Dendritic cell treated with granulocyte-macrophage colony-stimulating factor and Interleukin-4, amounts not matched to agents 40 ng/mL and 50 ng/mL, for 4 days (primary cell): ENCODE results near the gene GABRB3.

Experiments used
- H3K27ac Mint-ChIP-seq: one replicate; pipeline ENCODE4 v1.8.0; 2022; ENCODE audit warnings: mild to moderate bottlenecking, mixed read lengths
- H3K27me3 Mint-ChIP-seq: one replicate; pipeline ENCODE4 v1.8.0; 2022; ENCODE audit warnings: mild to moderate bottlenecking, mixed read lengths
- H3K36me3 Mint-ChIP-seq: one replicate; pipeline ENCODE4 v1.8.0; 2022; ENCODE audit warnings: low read depth, mixed read lengths
- H3K4me1 Mint-ChIP-seq: one replicate; pipeline ENCODE4 v1.8.0; 2022; ENCODE audit warnings: low read depth, mixed read lengths
- H3K4me3 Mint-ChIP-seq: one replicate; pipeline ENCODE4 v1.8.0; 2022; ENCODE audit warnings: mild to moderate bottlenecking, moderate library complexity, mixed read lengths
- H3K9me3 Mint-ChIP-seq: one replicate; pipeline ENCODE4 v1.8.0; 2022; ENCODE audit warnings: mixed read lengths
- intact Hi-C: fragments of 100-400 bp; cut with micrococcal nuclease; formaldehyde crosslinking; loops from one replicate; pipeline ENCODE4 v1.15.0; 2022

Gene GABRB3

GRCh38 chr15:26772154-26773066 lies at the start of gene GABRB3:
Gene GABRB3 (minus strand): TSS chr15:26773066.
- H3K36me3 Mint-ChIP-seq, result no peaks in the 10 kb centered on the region
- no peaks in the 10 kb centered on the region for H3K4me1 Mint-ChIP-seq
- no peaks in the 10 kb centered on the region for H3K9me3 Mint-ChIP-seq
- intact Hi-C loops, result no loop called here
- H3K4me3 Mint-ChIP-seq, result no peak within 1 kb of the TSS
- H3K27me3 Mint-ChIP-seq, result peaks cover 43% of the 10 kb centered on the region
- no peak within 1 kb of the TSS for H3K27ac Mint-ChIP-seq

- Mint-ChIP-seq H3K9me3 (peaks cover 10% of the 10 kb centered on the region), H3K4me1 (no peaks in the 10 kb centered on the region), H3K36me3 (no peaks in the 10 kb centered on the region), H3K4me3 (no peak overlapping the region), H3K27me3 (no peaks in the 10 kb centered on the region), H3K27ac (no peak overlapping the region)
- intact Hi-C loops, result no loop called here
Observed at GRCh38 chr15:26807517-26808427, 34.9 kb upstream of the GABRB3 start.

DNA sequence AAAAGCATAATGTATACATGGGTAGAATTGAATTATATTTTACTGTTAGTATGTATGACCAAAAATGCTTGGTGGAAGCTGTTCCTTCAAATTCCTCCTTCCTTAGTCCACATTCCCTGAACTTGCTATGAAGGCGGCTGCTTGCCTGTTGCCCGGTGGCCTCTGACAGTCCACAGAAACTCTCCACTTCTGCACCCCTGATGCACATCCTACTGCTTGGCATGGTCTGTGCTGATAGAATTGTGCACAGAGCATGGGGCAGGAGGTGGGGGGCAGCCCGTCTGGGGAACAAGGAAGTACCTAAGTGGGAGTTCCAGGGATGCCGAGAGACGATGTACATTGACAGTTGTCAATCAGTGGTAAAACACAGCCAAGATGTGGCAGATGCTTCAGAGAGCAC lies 33.7 kb upstream of the GABRB3 start:
- H3K9me3 Mint-ChIP-seq, result no peaks in the 10 kb centered on the region
- no peak overlapping the region for H3K27ac Mint-ChIP-seq
- H3K4me1 Mint-ChIP-seq, result no peaks in the 10 kb centered on the region
- H3K27me3 Mint-ChIP-seq, result no peaks in the 10 kb centered on the region
- H3K36me3 Mint-ChIP-seq, result no peaks in the 10 kb centered on the region
- intact Hi-C loops, result no loop called here
- no peak overlapping the region for H3K4me3 Mint-ChIP-seq

DNA sequence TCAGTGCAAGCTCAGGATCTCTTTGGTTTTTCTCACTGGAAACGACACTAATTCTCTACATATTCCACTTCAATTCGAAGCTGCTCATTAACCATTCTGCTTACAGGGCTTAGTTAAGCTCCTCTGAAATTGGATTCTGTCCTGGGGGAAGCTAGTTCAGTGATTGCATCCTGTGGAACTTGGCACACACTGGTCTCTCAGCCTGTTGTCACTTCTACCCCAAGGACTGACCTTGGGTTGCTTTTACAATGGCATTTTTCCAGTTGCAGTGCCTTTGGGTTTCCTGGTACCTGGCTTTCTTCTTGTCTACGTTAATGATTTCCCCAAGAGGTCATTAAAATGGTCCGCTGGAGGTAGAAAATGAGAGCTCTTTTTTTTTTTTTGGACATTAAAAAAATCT lies 33.3 kb upstream of the GABRB3 start:
- no peak overlapping the region for H3K27ac Mint-ChIP-seq

DNA sequence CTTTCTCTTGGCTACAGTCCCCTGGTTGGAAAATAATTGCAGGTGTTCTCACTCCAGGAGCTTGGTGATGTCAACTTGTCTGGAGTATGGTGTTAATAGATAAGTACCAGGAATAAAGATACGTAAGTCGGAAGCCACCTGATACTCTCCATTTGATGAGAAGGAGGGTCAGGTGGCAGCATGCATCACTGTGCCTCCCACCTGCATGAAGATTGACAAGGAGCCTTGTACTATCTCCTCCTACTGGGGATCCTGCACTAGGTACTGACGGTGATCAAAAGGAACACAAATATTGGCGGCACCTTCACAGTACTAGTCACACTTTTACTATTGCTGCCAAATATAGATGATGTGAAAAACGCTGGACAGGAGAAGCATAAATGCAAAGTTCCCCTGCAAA lies 32.6 kb upstream of the GABRB3 start:
- Mint-ChIP-seq H3K27ac (no peak overlapping the region), H3K9me3 (no peaks in the 10 kb centered on the region), H3K4me1 (no peaks in the 10 kb centered on the region), H3K27me3 (no peaks in the 10 kb centered on the region), H3K36me3 (no peaks in the 10 kb centered on the region), H3K4me3 (no peak overlapping the region)
- intact Hi-C loops, result no loop called here

More for the DNA sequence above, 33.3 kb upstream of the GABRB3 start:
- H3K9me3 Mint-ChIP-seq, result no peaks in the 10 kb centered on the region
- no peaks in the 10 kb centered on the region for H3K27me3 Mint-ChIP-seq
- no peaks in the 10 kb centered on the region for H3K4me1 Mint-ChIP-seq
- no peak overlapping the region for H3K4me3 Mint-ChIP-seq
- intact Hi-C loops, result no loop called here
- no peaks in the 10 kb centered on the region for H3K36me3 Mint-ChIP-seq

DNA sequence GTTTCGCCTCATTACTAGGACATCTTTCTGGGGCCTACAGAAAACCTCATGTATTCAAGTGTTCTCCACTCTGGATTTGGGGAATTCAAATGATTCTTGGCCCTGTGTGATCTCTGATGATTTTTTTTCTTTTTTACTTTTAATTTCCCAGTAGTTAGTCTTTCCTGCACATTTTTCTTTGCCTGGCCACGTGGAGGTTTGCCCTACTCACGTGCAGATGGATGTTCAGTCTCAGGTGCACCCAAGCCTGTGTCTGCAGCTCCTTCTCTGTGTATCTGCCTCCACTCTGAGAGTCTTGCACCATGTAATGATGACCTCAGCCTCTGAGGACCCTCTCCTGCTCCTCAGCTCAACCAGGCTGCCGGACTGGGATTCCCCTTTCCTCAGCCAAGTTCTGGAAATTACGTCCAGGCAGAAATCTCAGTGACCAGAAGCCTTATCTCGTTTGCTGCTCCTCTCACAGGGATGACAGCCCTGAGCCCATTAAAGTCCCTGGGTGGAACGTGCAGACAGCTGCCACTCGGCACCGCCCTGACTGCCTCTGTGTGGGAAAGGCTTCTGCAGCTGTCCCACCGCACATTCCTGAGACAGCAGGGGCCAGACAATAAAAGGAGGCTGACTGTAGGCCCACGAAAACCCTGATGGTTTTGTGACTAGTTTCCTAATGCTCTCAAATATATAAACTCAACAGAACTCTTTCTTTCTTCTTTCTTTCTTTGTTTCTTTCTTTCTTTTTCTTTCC lies 31.4 kb upstream of the GABRB3 start:
- intact Hi-C loops, result no loop called here
- Mint-ChIP-seq H3K4me1 (no peaks in the 10 kb centered on the region), H3K9me3 (no peaks in the 10 kb centered on the region), H3K4me3 (no peak overlapping the region), H3K36me3 (no peaks in the 10 kb centered on the region), H3K27me3 (no peaks in the 10 kb centered on the region), H3K27ac (no peak overlapping the region)

- H3K36me3 Mint-ChIP-seq, result no peaks in the 10 kb centered on the region
- intact Hi-C loops, result no loop called here
- no peaks in the 10 kb centered on the region for H3K27me3 Mint-ChIP-seq
- H3K4me1 Mint-ChIP-seq, result no peaks in the 10 kb centered on the region
- H3K27ac Mint-ChIP-seq, result no peak overlapping the region
- H3K9me3 Mint-ChIP-seq, result peaks cover 28% of the 10 kb centered on the region
- H3K4me3 Mint-ChIP-seq, result no peak overlapping the region
Observed at GRCh38 chr15:26790118-26790517, 17.3 kb upstream of the GABRB3 start.

DNA sequence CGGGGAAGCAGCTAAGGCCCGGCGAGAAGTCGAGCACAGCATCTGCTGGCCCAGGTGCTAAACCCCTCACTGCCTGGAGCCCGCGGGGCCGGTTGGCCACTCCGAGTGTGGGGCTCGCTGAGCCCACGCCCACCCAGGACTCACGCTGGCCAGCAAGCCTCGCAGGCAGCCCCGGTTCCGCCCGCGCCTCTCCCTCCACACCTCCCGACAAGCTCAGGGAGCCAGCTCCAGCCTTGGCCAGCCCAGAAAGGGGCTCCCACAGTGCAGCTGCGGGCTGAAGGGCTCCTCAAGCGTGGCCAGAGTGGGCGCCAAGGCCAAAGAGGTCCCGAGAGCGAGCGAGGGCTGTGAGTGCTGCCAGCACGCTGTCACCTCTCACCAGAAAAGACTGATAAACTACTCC lies 8.9 kb upstream of the GABRB3 start:
- Mint-ChIP-seq H3K4me1 (no peaks in the 10 kb centered on the region), H3K27me3 (no peaks in the 10 kb centered on the region), H3K9me3 (peaks cover 9% of the 10 kb centered on the region), H3K36me3 (no peaks in the 10 kb centered on the region), H3K27ac (no peak overlapping the region), H3K4me3 (no peak overlapping the region)
- intact Hi-C loops, result no loop called here

DNA sequence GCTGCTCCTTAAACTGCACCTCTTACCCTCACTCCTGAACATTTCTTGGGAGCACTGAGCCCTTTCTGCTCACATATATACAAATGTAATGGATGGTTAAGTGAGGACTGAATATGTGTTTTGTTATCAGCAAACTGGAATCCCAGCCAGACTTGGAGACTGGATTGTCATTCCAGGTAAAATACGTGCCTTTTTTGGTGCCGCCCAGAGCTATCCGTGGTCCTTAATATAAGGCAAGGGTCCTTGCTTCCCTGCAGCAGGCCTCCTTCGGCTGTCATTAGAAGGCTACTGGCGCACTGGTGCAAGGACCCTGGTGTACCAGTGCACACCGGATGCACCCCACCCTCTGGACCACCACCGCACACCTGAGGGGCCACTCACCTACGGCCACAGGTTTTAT lies 1.1 kb upstream of the GABRB3 start:
- H3K36me3 Mint-ChIP-seq, result no peaks in the 10 kb centered on the region
- no peaks in the 10 kb centered on the region for H3K4me1 Mint-ChIP-seq
- H3K27me3 Mint-ChIP-seq, result peaks cover 43% of the 10 kb centered on the region
- H3K27ac Mint-ChIP-seq, result no peak overlapping the region
- no peak overlapping the region for H3K4me3 Mint-ChIP-seq
- peaks cover under 1% of the 10 kb centered on the region for H3K9me3 Mint-ChIP-seq
- intact Hi-C loops, result no loop called here

DNA sequence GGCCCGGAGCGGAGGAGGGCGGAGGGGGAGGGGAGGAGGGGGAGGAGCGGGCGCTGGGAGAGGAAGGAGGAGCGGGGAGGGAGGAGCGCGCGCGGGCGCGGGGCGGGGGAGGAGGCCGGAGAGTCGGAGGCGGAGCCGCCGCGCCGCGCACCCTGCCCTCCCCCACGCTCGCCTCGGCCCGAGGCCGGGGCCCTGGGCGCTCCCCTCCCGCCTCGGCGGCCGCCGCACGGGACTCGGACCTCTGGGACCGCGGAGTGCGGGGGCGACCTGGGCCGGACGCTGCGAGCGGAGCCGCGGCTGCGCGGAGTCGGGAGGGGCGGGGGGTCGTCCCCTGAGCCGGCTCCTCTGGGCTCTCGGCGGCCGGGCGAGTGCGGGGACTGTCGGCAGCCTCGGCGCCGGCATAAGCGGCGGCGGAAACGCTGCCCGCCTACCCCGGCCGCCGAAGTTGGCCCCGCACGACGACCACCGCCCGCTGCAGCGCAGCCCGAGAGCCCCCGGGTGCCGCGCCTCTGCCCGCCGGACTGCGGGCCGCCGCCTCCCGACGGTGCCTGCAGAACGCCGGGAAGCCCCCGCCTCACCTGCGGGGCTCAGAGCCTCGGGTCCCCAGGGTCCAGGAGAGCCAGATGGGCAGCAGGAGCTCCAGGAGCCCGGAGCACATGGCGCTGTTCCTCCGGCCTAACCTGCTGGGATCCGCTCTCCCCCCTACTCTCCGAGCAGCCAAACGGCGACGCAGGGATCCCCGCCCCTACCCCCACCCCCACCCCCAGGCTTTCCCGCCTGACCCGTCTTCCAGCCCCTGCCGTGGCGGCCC lies 406 bp upstream of the GABRB3 start:
- no peaks in the 10 kb centered on the region for H3K9me3 Mint-ChIP-seq
- H3K27me3 Mint-ChIP-seq, result peaks cover 43% of the 10 kb centered on the region
- no peaks in the 10 kb centered on the region for H3K36me3 Mint-ChIP-seq
- no peaks in the 10 kb centered on the region for H3K4me1 Mint-ChIP-seq
- H3K4me3 Mint-ChIP-seq, result no peak overlapping the region
- intact Hi-C loops, result no loop called here
- no peak overlapping the region for H3K27ac Mint-ChIP-seq

DNA sequence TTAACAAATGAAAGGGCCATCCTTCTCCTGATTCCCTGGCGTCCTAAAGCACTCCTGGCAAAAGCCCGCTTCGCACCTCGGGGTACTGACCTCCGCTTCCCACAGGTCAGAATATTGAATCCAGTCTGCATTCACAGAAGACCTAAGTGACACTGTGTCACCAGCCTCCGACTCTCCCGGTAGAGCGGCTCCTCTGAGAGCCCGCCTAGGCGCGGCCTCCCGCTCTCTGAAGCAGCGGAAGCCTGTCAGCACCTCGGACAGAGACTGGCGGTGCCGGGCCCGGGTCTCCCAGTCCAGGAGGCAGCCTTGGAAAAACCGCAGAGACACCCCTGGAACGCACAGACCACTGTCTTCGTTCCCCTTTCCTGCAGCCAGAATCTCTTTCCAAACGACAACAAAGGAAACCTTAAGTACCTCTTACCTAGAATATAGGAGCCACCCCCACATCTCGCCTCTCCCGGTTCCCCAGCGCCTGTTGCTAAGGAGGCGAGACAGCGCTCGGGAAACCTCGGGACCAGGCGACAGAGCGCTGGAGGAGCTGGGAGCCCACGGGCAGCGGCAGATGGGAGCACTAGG lies 1.2 kb downstream of the GABRB3 start:
- H3K9me3 Mint-ChIP-seq, result no peaks in the 10 kb centered on the region
- no peaks in the 10 kb centered on the region for H3K4me1 Mint-ChIP-seq
- intact Hi-C loops, result no loop called here
- H3K27ac Mint-ChIP-seq, result no peak overlapping the region
- peaks cover 43% of the 10 kb centered on the region for H3K27me3 Mint-ChIP-seq
- H3K36me3 Mint-ChIP-seq, result no peaks in the 10 kb centered on the region
- no peak overlapping the region for H3K4me3 Mint-ChIP-seq

GRCh38 chr15:26771168-26771567 lies 1.7 kb downstream of the GABRB3 start:
- H3K9me3 Mint-ChIP-seq, result no peaks in the 10 kb centered on the region
- no peak overlapping the region for H3K4me3 Mint-ChIP-seq
- intact Hi-C loops, result no loop called here
- no peaks in the 10 kb centered on the region for H3K36me3 Mint-ChIP-seq
- H3K27ac Mint-ChIP-seq, result no peak overlapping the region
- no peaks in the 10 kb centered on the region for H3K4me1 Mint-ChIP-seq
- H3K27me3 Mint-ChIP-seq, result peaks cover 43% of the 10 kb centered on the region

- no peak overlapping the region for H3K4me3 Mint-ChIP-seq
- intact Hi-C loops, result no loop called here
- H3K27me3 Mint-ChIP-seq, result peaks cover 18% of the 10 kb centered on the region
- no peak overlapping the region for H3K27ac Mint-ChIP-seq
- no peaks in the 10 kb centered on the region for H3K36me3 Mint-ChIP-seq
- no peaks in the 10 kb centered on the region for H3K4me1 Mint-ChIP-seq
- no peaks in the 10 kb centered on the region for H3K9me3 Mint-ChIP-seq
Observed at GRCh38 chr15:26767169-26767670, 5.6 kb downstream of the GABRB3 start.
